T1000 (cell line): ENCODE data around the gene VPS54.
A peak's percentile ranks its signal among the peaks of the same experiment; 100 is the strongest.

ENCODE experiments used
- DNase-seq: peaks from one replicate; lab custom pipeline; 2025; ENCODE audit warnings: mixed read lengths; lab: John Stamatoyannopoulos, UW

Gene VPS54

GRCh38 chr2:63898839-63899238, 120.4 kb downstream of the VPS54 start:
- DNase-seq: no peak

- DNase-seq: no peak
Observed at GRCh38 chr2:63894167-63894566, 125.1 kb downstream of the VPS54 start.

- no peak for DNase-seq
Observed at GRCh38 chr2:63893163-63893562, 126.1 kb downstream of the VPS54 start.

- DNase-seq: no peak
Observed at GRCh38 chr2:63891488-63892030, 127.7 kb downstream of the VPS54 start.

- DNase-seq: no peak
Observed at GRCh38 chr2:63890678-63891077, 128.6 kb downstream of the VPS54 start.

GRCh38 chr2:63888490-63889402, 130.5 kb downstream of the VPS54 start:
- DNase-seq: peak; percentile 6

- no peak for DNase-seq
Observed at GRCh38 chr2:63888053-63888452, 131.2 kb downstream of the VPS54 start.

- DNase-seq: no peak
Observed at GRCh38 chr2:63886445-63886844, 132.8 kb downstream of the VPS54 start.

GRCh38 chr2:63882395-63883105, 136.7 kb downstream of the VPS54 start:
- DNase-seq: no peak

GRCh38 chr2:63881205-63881604, 138.0 kb downstream of the VPS54 start:
- no peak for DNase-seq

- no peak for DNase-seq
Observed at GRCh38 chr2:63880625-63881024, 138.6 kb downstream of the VPS54 start.

- no peak for DNase-seq
Observed at GRCh38 chr2:63879876-63880433, 139.3 kb downstream of the VPS54 start.

- no peak for DNase-seq
Observed at GRCh38 chr2:63878486-63878885, 140.7 kb downstream of the VPS54 start.

- no peak for DNase-seq
Observed at GRCh38 chr2:63876311-63876710, 142.9 kb downstream of the VPS54 start.

- DNase-seq: no peak
Observed at GRCh38 chr2:63875559-63876245, 143.5 kb downstream of the VPS54 start.

GRCh38 chr2:63875131-63875527, 144.1 kb downstream of the VPS54 start:
- no peak for DNase-seq

- no peak for DNase-seq
Observed at GRCh38 chr2:63874204-63875130, 144.8 kb downstream of the VPS54 start.

GRCh38 chr2:63872571-63873328, 146.5 kb downstream of the VPS54 start:
- no peak for DNase-seq

- DNase-seq: no peak
Observed at GRCh38 chr2:63871864-63872263, 147.4 kb downstream of the VPS54 start.

GRCh38 chr2:63870679-63871078, 148.5 kb downstream of the VPS54 start:
- DNase-seq: no peak
